HCT116 (cell line): ENCODE results near the gene TMEM119.

Experiments used
- CEBPB ChIP-seq: IDR thresholded peaks from 2 replicates; pipeline ENCODE4 v1.6.1; 2012; ENCODE audit warnings: low read depth
- EZH2 ChIP-seq: fragments of 200-600 bp; sonication (generic); IDR thresholded peaks from 2 replicates; pipeline ENCODE4 v1.6.1; 2017; ENCODE audit warnings: antibody characterized with exemption, mixed run types
- EZH2phosphoT487 ChIP-seq: fragments of 200-600 bp; IDR thresholded peaks from 2 replicates; pipeline ENCODE4 v1.6.1; 2018; ENCODE audit warnings: antibody characterized with exemption, borderline replicate concordance
- JUND ChIP-seq: IDR thresholded peaks from 2 replicates; pipeline ENCODE4 v1.6.1; 2012
- POLR2A ChIP-seq: IDR thresholded peaks from 2 replicates; pipeline ENCODE4 v1.7.0; 2011; ENCODE audit warnings: borderline replicate concordance; ENCODE audit not compliant: insufficient read depth, insufficient read length; ENCODE audit errors: extremely low read depth
- POLR2AphosphoS5 ChIP-seq: IDR thresholded peaks from 2 replicates; pipeline ENCODE4 v1.6.1; 2011; ENCODE audit warnings: mild to moderate bottlenecking, low read depth, low read length, moderate library complexity
- ZNF274 ChIP-seq: fragments of 200-500 bp; sonication (Bioruptor generic); IDR thresholded peaks from 2 replicates; pipeline ENCODE4 v1.6.1; 2014; ENCODE audit warnings: mild to moderate bottlenecking, low read depth, low read length, inconsistent platforms
- TF ChIP-seq, protein P1 (sequence below): IDR thresholded peaks from 2 replicates; pipeline ENCODE4 v1.6.1; 2011; ENCODE audit warnings: mild to moderate bottlenecking, low read length, moderate library complexity; ENCODE audit not compliant: insufficient replicate concordance; ENCODE audit errors: extremely low read depth
- TF ChIP-seq, protein P2 (sequence below), 3 experiments: fragments of 200-600 bp in 1 of 3; sonication (generic) in 1 of 3; IDR thresholded peaks in 2 of 3; conservative IDR thresholded peaks in 1 of 3; 2 replicates each; pipeline ENCODE4 v1.5.1; 2012 to 2017; ENCODE audit warnings: low read depth in 2 of 3, low read length in 2 of 3, antibody characterized with exemption in 1 of 3, borderline replicate concordance in 1 of 3, control low read depth in 1 of 3, mild to moderate bottlenecking in 1 of 3, mixed read lengths in 1 of 3, mixed run types in 1 of 3, moderate library complexity in 1 of 3; ENCODE audit not compliant: insufficient read depth in 1 of 3

DNA sequence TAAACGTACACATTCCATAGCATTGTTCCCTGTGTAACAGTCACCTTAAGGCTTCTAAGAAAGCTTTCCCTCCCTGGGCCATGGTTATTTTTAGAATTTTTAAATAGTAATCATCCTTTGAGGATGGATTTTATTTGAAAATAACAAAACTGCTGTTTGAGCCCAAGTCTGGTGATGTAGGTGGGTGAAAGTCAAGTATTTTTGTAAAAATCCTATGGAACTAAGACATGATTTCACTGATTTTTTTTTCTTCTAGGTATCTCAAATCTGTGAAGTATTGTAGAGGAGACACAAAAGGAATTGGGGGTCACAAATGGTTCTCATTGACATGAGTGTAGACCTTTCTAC is 34.1 kb downstream of the TMEM119 start:
- TF ChIP-seq POLR2A (no peak), POLR2AphosphoS5 (no peak), ZNF274 (no peak), CEBPB (no peak), JUND (no peak), EZH2 (no peak), EZH2phosphoT487 (no peak)
- TF ChIP-seq, protein P1, sequence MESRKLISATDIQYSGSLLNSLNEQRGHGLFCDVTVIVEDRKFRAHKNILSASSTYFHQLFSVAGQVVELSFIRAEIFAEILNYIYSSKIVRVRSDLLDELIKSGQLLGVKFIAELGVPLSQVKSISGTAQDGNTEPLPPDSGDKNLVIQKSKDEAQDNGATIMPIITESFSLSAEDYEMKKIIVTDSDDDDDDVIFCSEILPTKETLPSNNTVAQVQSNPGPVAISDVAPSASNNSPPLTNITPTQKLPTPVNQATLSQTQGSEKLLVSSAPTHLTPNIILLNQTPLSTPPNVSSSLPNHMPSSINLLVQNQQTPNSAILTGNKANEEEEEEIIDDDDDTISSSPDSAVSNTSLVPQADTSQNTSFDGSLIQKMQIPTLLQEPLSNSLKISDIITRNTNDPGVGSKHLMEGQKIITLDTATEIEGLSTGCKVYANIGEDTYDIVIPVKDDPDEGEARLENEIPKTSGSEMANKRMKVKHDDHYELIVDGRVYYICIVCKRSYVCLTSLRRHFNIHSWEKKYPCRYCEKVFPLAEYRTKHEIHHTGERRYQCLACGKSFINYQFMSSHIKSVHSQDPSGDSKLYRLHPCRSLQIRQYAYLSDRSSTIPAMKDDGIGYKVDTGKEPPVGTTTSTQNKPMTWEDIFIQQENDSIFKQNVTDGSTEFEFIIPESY: no peak
- TF ChIP-seq, protein P2, sequence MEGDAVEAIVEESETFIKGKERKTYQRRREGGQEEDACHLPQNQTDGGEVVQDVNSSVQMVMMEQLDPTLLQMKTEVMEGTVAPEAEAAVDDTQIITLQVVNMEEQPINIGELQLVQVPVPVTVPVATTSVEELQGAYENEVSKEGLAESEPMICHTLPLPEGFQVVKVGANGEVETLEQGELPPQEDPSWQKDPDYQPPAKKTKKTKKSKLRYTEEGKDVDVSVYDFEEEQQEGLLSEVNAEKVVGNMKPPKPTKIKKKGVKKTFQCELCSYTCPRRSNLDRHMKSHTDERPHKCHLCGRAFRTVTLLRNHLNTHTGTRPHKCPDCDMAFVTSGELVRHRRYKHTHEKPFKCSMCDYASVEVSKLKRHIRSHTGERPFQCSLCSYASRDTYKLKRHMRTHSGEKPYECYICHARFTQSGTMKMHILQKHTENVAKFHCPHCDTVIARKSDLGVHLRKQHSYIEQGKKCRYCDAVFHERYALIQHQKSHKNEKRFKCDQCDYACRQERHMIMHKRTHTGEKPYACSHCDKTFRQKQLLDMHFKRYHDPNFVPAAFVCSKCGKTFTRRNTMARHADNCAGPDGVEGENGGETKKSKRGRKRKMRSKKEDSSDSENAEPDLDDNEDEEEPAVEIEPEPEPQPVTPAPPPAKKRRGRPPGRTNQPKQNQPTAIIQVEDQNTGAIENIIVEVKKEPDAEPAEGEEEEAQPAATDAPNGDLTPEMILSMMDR (IDR thresholded peaks at IDR 0.05 in 2 of 3, conservative IDR thresholded peaks at IDR 0.05 in 1 of 3; ENCODE audit: borderline replicate concordance in 1 of 3, insufficient read depth in 1 of 3, low read depth in 2 of 3, low read length in 2 of 3): no peak
